Neuronal stem cell (in vitro differentiated cells): ENCODE data around the gene ABCB11.

ENCODE experiments used
- DNase-seq: peaks from one replicate; pipeline ENCODE4 v3.0.0-alpha.2; 2013; ENCODE audit warnings: low spot score
- H2AFZ ChIP-seq: one replicate; pipeline ENCODE4 v1.6.1; 2013; ENCODE audit warnings: mild to moderate bottlenecking, low read length, inconsistent platforms
- H2AK5ac ChIP-seq: 2 replicates; pipeline ENCODE4 v1.6.1; 2013; ENCODE audit warnings: low read depth, mild to moderate bottlenecking, inconsistent platforms, low read length, moderate library complexity, mixed read lengths
- H2BK120ac ChIP-seq: 2 replicates; pipeline ENCODE4 v1.6.1; 2013; ENCODE audit warnings: low read depth, mild to moderate bottlenecking, inconsistent platforms, low read length, moderate library complexity, mixed read lengths
- H2BK12ac ChIP-seq: one replicate; pipeline ENCODE4 v1.6.1; 2013; ENCODE audit warnings: low read length, inconsistent platforms
- H2BK15ac ChIP-seq: 2 replicates; pipeline ENCODE4 v1.6.1; 2013; ENCODE audit warnings: mild to moderate bottlenecking, low read length, inconsistent platforms, mixed read lengths
- H2BK5ac ChIP-seq: one replicate; pipeline ENCODE4 v1.6.1; 2013; ENCODE audit warnings: inconsistent platforms, mild to moderate bottlenecking, low read length, moderate library complexity
- H3K14ac ChIP-seq: one replicate; pipeline ENCODE4 v1.6.1; 2013; ENCODE audit warnings: low read length, inconsistent platforms
- H3K18ac ChIP-seq: 2 replicates; pipeline ENCODE4 v1.6.1; 2013; ENCODE audit warnings: low read length, inconsistent platforms
- H3K23ac ChIP-seq: 2 replicates; pipeline ENCODE4 v1.6.1; 2013; ENCODE audit warnings: low read depth, mild to moderate bottlenecking, mixed read lengths, low read length, inconsistent platforms; ENCODE audit not compliant: poor library complexity
- H3K27ac ChIP-seq: replicated peaks from 3 replicates; pipeline ENCODE4 v1.5.1; 2013; ENCODE audit warnings: low read length, inconsistent platforms
- H3K27me3 ChIP-seq, 3 experiments: 2 replicates each; pipeline ENCODE4 v1.6.1; 2013; ENCODE audit warnings: low read length in 3 of 3, mild to moderate bottlenecking in 2 of 3, inconsistent platforms in 1 of 3, low read depth in 1 of 3, mixed read lengths in 1 of 3, moderate library complexity in 1 of 3; ENCODE audit not compliant: control insufficient read depth in 3 of 3, insufficient read depth in 3 of 3
- H3K36me3 ChIP-seq, 2 donors: replicated peaks in 1 of 2; 2 replicates each; pipeline ENCODE4 v1.6.1; 2013; ENCODE audit warnings: low read length in 2 of 2; ENCODE audit not compliant: control insufficient read depth in 2 of 2, insufficient read depth in 2 of 2
- H3K4ac ChIP-seq: 2 replicates; pipeline ENCODE4 v1.6.1; 2013; ENCODE audit warnings: inconsistent platforms, mild to moderate bottlenecking, low read length, moderate library complexity
- H3K4me1 ChIP-seq, 2 donors: 1 replicate in 1 of 2; 2 replicates in 1 of 2; pipeline ENCODE4 v1.6.1; 2013; ENCODE audit warnings: low read length in 2 of 2, low read depth in 1 of 2; ENCODE audit not compliant: control insufficient read depth in 2 of 2, insufficient read depth in 1 of 2
- H3K4me2 ChIP-seq: one replicate; pipeline ENCODE4 v1.6.1; 2013; ENCODE audit warnings: mild to moderate bottlenecking, low read length, inconsistent platforms; ENCODE audit not compliant: insufficient read depth, poor library complexity, severe bottlenecking
- H3K4me3 ChIP-seq, 2 donors: 2 replicates each; pipeline ENCODE4 v1.5.1; 2013; ENCODE audit warnings: low read length in 2 of 2, mild to moderate bottlenecking in 2 of 2, inconsistent platforms in 1 of 2, moderate library complexity in 1 of 2
- H3K79me1 ChIP-seq: one replicate; pipeline ENCODE4 v1.6.1; 2013; ENCODE audit warnings: low read depth, mild to moderate bottlenecking, inconsistent platforms, low read length, moderate library complexity
- H3K9ac ChIP-seq: one replicate; pipeline ENCODE4 v1.6.1; 2013; ENCODE audit warnings: mild to moderate bottlenecking, low read depth, low read length, inconsistent platforms; ENCODE audit not compliant: poor library complexity
- H3K9me3 ChIP-seq, 2 donors: replicated peaks in 1 of 2; 2 replicates each; pipeline versions ENCODE3 to v1.6.1; 2013; ENCODE audit warnings: low read length in 2 of 2, mild to moderate bottlenecking in 2 of 2, inconsistent platforms in 1 of 2, low read depth in 1 of 2, mixed read lengths in 1 of 2, moderate library complexity in 1 of 2; ENCODE audit not compliant: control insufficient read depth in 2 of 2, insufficient read depth in 1 of 2
- H4K8ac ChIP-seq: one replicate; pipeline ENCODE4 v1.6.1; 2013; ENCODE audit warnings: low read depth, mild to moderate bottlenecking, inconsistent platforms, low read length, moderate library complexity
- H4K91ac ChIP-seq: one replicate; pipeline ENCODE4 v1.6.1; 2013; ENCODE audit warnings: low read length, low read depth, mild to moderate bottlenecking, inconsistent platforms; ENCODE audit not compliant: poor library complexity
- WGBS, 2 donors: extraction: QIAGEN DNeasy Blood & Tissue Kit; methylation state at CpG; one replicate each; pipeline ENCODE4 v1.1.7; 2013; ENCODE audit warnings: missing lambda C conversion rate in 2 of 2, mixed read lengths in 1 of 2; ENCODE audit not compliant: insufficient read length in 2 of 2, insufficient replicate concordance in 1 of 2; ENCODE audit errors: extremely low coverage in 2 of 2; 5-methylcytosine and 5-hydroxymethylcytosine counted together

The ABCB11 gene

DNA sequence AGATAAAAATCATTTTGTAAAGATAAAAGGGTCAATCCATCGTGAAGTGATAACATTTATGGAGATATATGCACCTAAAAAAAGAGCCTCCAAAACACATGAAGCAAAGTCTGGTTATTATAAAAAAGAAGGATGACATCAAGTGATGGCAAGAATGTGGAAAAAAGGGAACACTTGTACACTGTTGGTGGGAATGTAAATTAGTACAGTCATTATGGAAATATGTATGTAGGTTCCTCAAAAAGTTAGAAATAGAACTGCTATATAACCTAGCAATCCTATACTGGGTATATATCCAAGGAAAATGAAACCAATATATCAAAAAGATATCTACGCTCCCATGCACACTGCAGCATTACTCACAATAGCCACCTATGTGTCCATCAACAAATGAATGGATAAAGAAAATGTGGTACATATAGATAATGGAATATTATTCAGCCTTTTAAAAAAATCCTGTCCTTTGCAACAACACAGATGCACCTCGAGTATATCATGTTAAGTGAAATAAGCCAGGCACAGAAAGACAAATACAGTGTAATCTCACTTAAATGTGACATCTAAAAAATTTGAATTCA lies 28.9 kb downstream of the ABCB11 start:
- Histone ChIP-seq H2BK12ac (no peak overlapping the region), H3K4me3 (no peak overlapping the region), H2BK5ac (no peak overlapping the region), H3K4me1 (peaks cover 0 to 5% of the 10 kb centered on the region in 2 donors), H3K4ac (no peak overlapping the region), H3K14ac (no peak overlapping the region), H3K18ac (no peak overlapping the region), H4K91ac (no peak overlapping the region), H3K4me2 (no peak overlapping the region), H2AFZ (no peak overlapping the region), H2AK5ac (no peak overlapping the region), H3K36me3 (no peaks in the 10 kb centered on the region), H3K79me1 (no peaks in the 10 kb centered on the region), H2BK15ac (no peak overlapping the region), H2BK120ac (no peak overlapping the region), H4K8ac (no peak overlapping the region), H3K27ac (no peak overlapping the region), H3K23ac (no peak overlapping the region), H3K27me3 (no peaks in the 10 kb centered on the region), H3K9me3 (no peaks in the 10 kb centered on the region), H3K9ac (no peak overlapping the region)
- no peak for DNase-seq
- no CpG with 5 or more reads among the region's 3 CpGs for WGBS, 2 donors

DNA sequence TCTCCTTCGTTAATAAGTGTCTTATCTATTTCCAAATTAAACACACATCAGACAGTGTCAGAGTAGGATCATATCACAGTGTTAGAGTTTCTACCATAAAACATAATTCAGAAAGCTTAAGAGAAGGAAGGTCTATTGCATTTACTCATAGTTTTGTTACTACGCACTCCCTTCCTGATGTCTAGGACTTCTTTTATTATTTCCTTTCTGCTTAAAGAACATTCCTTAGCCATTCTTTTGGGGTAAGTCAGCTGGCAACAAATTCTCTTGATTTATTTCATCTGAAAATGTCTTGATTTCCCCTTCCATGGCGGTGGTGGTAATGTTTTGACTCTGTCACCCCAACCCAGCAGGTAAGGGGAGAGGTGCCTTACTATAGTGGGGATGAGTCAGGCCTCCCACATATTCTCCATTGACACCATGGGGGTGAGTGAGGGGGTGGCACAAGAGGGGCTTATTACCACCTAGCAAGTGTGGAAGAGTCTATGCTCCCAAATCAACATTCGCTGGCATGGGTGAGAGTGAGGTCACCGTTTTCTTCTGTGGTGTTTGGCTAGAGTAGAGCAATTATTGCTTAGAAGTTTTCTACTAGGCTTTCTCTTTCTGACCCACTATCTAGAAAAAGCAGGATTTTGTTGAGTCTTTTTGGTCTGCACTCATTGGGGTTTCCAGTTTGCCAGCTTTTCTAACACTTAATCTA lies 29.9 kb downstream of the ABCB11 start:
- Histone ChIP-seq H3K14ac (no peak overlapping the region), H2BK15ac (no peak overlapping the region), H2BK5ac (no peak overlapping the region), H3K9ac (no peak overlapping the region), H3K4me3 (no peak overlapping the region), H3K4me2 (no peak overlapping the region), H2AFZ (no peak overlapping the region), H3K36me3 (no peaks in the 10 kb centered on the region), H2BK120ac (no peak overlapping the region), H3K27ac (no peak overlapping the region), H3K23ac (no peak overlapping the region), H3K4ac (no peak overlapping the region), H4K91ac (no peak overlapping the region), H3K79me1 (no peaks in the 10 kb centered on the region), H4K8ac (no peak overlapping the region), H2BK12ac (no peak overlapping the region), H3K18ac (no peak overlapping the region), H3K9me3 (no peaks in the 10 kb centered on the region), H2AK5ac (no peak overlapping the region), H3K27me3 (no peaks in the 10 kb centered on the region), H3K4me1 (peaks cover 0 to 5% of the 10 kb centered on the region in 2 donors)
- DNase-seq: no peak
- 100% methylated on average over 1 of the region's 5 CpGs; no CpG with 5 or more reads in 1 of the 2 donors for WGBS, 2 donors

DNA sequence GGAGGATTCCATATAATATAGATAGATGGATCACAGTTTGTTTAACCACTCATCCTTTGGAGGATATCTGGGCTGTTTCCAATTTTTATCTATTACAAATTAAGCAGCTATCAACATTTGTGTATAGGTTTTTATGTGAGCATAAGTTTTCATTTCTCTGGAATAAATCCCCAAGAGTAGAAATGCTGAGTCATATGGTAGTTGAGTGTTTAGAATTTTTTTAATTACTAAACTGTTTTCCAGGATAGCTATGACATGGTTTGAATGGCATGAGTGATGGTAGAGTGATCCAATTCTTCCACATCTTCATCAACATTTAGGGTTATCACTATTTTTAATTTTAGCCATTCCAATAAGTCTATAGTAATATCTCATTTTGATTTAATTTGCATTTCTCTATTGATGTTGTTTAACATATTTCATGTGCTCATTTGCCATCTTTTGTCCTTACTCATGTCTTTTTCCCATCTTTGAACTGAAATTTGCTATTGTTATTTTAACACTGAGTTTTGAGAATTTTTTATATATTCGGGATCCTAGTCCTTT lies 31.4 kb downstream of the ABCB11 start:
- H2AFZ ChIP-seq: no peak overlapping the region
- H3K9me3 ChIP-seq: no peaks in the 10 kb centered on the region
- H3K18ac ChIP-seq: no peak overlapping the region
- H3K14ac ChIP-seq: no peak overlapping the region
- H3K4me1 ChIP-seq: peaks cover 0 to 2% of the 10 kb centered on the region in 2 donors
- no peak overlapping the region for H2AK5ac ChIP-seq
- H4K91ac ChIP-seq: no peak overlapping the region
- no peak overlapping the region for H3K4me3 ChIP-seq
- no peak overlapping the region for H3K23ac ChIP-seq
- H3K9ac ChIP-seq: no peak overlapping the region
- H2BK5ac ChIP-seq: no peak overlapping the region
- no peak overlapping the region for H2BK12ac ChIP-seq
- no peak for DNase-seq
- no peak overlapping the region for H4K8ac ChIP-seq
- H2BK120ac ChIP-seq: no peak overlapping the region
- no peak overlapping the region for H3K27ac ChIP-seq
- H3K4ac ChIP-seq: no peak overlapping the region
- WGBS, 2 donors: no CpG with 5 or more reads among the region's 1 CpG
- H3K27me3 ChIP-seq: no peaks in the 10 kb centered on the region
- no peaks in the 10 kb centered on the region for H3K36me3 ChIP-seq
- H2BK15ac ChIP-seq: no peak overlapping the region
- H3K79me1 ChIP-seq: no peaks in the 10 kb centered on the region
- H3K4me2 ChIP-seq: no peak overlapping the region

DNA sequence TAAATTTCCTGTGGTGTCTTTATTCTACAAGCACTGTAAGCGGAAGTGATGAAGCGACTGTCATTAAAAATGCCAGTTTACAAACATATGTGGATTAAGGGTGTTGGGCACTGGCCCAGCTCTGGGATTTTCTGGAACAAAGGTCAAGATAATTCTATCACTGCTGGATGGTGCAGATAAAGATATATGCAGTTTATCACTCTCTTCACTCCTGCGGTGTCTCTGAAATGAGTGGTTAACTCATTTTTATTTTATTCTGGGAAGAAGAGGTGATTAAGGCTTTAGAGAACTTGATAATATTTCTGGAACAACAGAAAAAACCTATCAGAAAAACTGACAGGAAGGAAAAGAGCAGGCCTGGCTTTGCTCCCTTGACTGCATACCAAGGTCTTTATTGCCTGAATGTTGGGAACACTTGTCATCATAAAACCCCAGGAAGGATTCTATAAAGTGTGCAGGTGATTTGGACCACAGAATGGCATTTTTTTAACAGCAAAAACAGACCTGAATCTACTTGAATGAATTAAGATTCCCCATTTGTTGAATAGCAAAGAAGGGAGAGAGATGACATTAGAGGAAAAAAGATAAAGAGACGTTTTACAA lies 32.4 kb downstream of the ABCB11 start:
- WGBS, 2 donors: no CpG with 5 or more reads among the region's 4 CpGs
- no peak overlapping the region for H2BK120ac ChIP-seq
- no peak overlapping the region for H3K4ac ChIP-seq
- no peak overlapping the region for H3K4me3 ChIP-seq
- no peak overlapping the region for H3K14ac ChIP-seq
- no peak overlapping the region for H3K27ac ChIP-seq
- no peak overlapping the region for H2AFZ ChIP-seq
- no peak overlapping the region for H3K23ac ChIP-seq
- no peak overlapping the region for H2BK15ac ChIP-seq
- H3K79me1 ChIP-seq: no peaks in the 10 kb centered on the region
- no peak overlapping the region for H3K18ac ChIP-seq
- H4K8ac ChIP-seq: no peak overlapping the region
- H3K4me2 ChIP-seq: no peak overlapping the region
- H2BK12ac ChIP-seq: no peak overlapping the region
- H4K91ac ChIP-seq: no peak overlapping the region
- no peaks in the 10 kb centered on the region for H3K36me3 ChIP-seq
- peaks cover 0 to 2% of the 10 kb centered on the region in 2 donors for H3K4me1 ChIP-seq
- no peak overlapping the region for H2BK5ac ChIP-seq
- H2AK5ac ChIP-seq: no peak overlapping the region
- no peak for DNase-seq
- no peak overlapping the region for H3K9ac ChIP-seq
- H3K27me3 ChIP-seq: no peaks in the 10 kb centered on the region
- no peaks in the 10 kb centered on the region for H3K9me3 ChIP-seq
